GM23248 (cell line): Measurements from ENCODE around the gene TMEM151A. TPM values are rescaled to one million over a fixed set of nuclear protein-coding genes. Genes with fewer than 3 reads are reported as not detected.

Experiments
- DNase-seq: peaks from one replicate; pipeline ENCODE4 v3.0.0-alpha.2; 2015
- H2AFZ ChIP-seq: fragments of 200-600 bp; sonication (generic); 2 replicates; pipeline ENCODE4 v1.6.1; 2016; ENCODE audit warnings: antibody characterized with exemption
- H3F3A ChIP-seq: fragments of 200-600 bp; sonication (generic); 2 replicates; pipeline ENCODE4 v1.6.1; 2016; ENCODE audit warnings: mild to moderate bottlenecking, antibody characterized with exemption, mixed run types; ENCODE audit not compliant: insufficient read depth
- H3K27ac ChIP-seq: fragments of 200-600 bp; sonication (generic); 2 replicates; pipeline ENCODE4 v1.5.1; 2016; ENCODE audit warnings: mild to moderate bottlenecking
- H3K27me3 ChIP-seq: fragments of 200-600 bp; sonication (generic); replicated peaks from 2 replicates; pipeline ENCODE4 v1.6.1; 2016; ENCODE audit warnings: mild to moderate bottlenecking; ENCODE audit not compliant: insufficient read depth
- H3K36me3 ChIP-seq: fragments of 200-600 bp; sonication (generic); 2 replicates; pipeline ENCODE4 v1.6.1; 2016; ENCODE audit warnings: low read depth, mild to moderate bottlenecking
- H3K4me1 ChIP-seq: fragments of 200-600 bp; sonication (generic); 2 replicates; pipeline ENCODE4 v1.6.1; 2016; ENCODE audit warnings: mild to moderate bottlenecking; ENCODE audit not compliant: insufficient read depth
- H3K4me2 ChIP-seq: fragments of 200-600 bp; sonication (generic); one replicate; pipeline ENCODE4 v1.6.1; 2016; ENCODE audit warnings: mild to moderate bottlenecking; ENCODE audit not compliant: unreplicated experiment
- H3K4me3 ChIP-seq: fragments of 200-600 bp; sonication (generic); 2 replicates; pipeline ENCODE4 v1.5.1; 2016; ENCODE audit warnings: mild to moderate bottlenecking
- H3K79me2 ChIP-seq: fragments of 200-600 bp; sonication (generic); 2 replicates; pipeline ENCODE4 v1.6.1; 2016; ENCODE audit warnings: mild to moderate bottlenecking; ENCODE audit not compliant: insufficient read depth
- H3K9ac ChIP-seq: fragments of 200-600 bp; sonication (generic); 2 replicates; pipeline ENCODE4 v1.6.1; 2016; ENCODE audit warnings: mild to moderate bottlenecking
- H3K9me2 ChIP-seq: fragments of 200-600 bp; sonication (generic); 2 replicates; pipeline ENCODE4 v1.6.1; 2016; ENCODE audit warnings: mixed run types, mild to moderate bottlenecking, moderate library complexity; ENCODE audit not compliant: insufficient read depth
- H3K9me3 ChIP-seq: fragments of 200-600 bp; sonication (generic); one replicate; pipeline ENCODE4 v1.6.1; 2017; ENCODE audit warnings: low read depth
- H4K20me1 ChIP-seq: fragments of 200-600 bp; sonication (generic); 2 replicates; pipeline ENCODE4 v1.6.0; 2016; ENCODE audit not compliant: insufficient read depth
- EZH2 ChIP-seq: fragments of 200-600 bp; sonication (generic); IDR thresholded peaks from 2 replicates; pipeline ENCODE4 v1.6.1; 2018; ENCODE audit warnings: antibody characterized with exemption, mild to moderate bottlenecking; ENCODE audit not compliant: insufficient read depth, poor library complexity, severe bottlenecking
- EZH2phosphoT487 ChIP-seq: fragments of 200-600 bp; sonication (generic); IDR thresholded peaks from 2 replicates; pipeline ENCODE4 v1.6.1; 2018; ENCODE audit warnings: antibody characterized with exemption, moderate library complexity, mild to moderate bottlenecking, low read depth; ENCODE audit not compliant: insufficient read depth
- whole genome bisulfite sequencing, 2 experiments: methylation state at CpG; one replicate each; pipeline ENCODE4 v1.1.6; 2015 to 2017; ENCODE audit warnings: low lambda C conversion rate in 2 of 2, low coverage in 1 of 2; ENCODE audit errors: missing lambda C conversion rate in 2 of 2; 5-methylcytosine and 5-hydroxymethylcytosine counted together
- in situ Hi-C: fragments of 300-500 bp; cut with MboI; formaldehyde crosslinking; loops from 2 replicates; pipeline ENCODE4 v1.15.0; 2020
- polyA plus RNA-seq: library from polyadenylated mRNA; unstranded; fragments of >200 nt; fragmentation: Nextera tagmentation; extraction: Ambion mirVana; gene quantifications from 2 replicates; pipeline ENCODE4 v1.2.1, GENCODE V29; 2016
- total RNA-seq: library from RNA; depleted of rRNA; stranded (reverse); fragments of >200 nt; shearing (Covaris generic); gene quantifications from 2 replicates; pipeline ENCODE4 v1.2.3, GENCODE V29; 2014

The TMEM151A gene
- total and polyA plus RNA-seq, 2 experiments from 2014 or later: 0.19 to 0.54 TPM

GRCh38 chr11:66281776-66282467, 9.8 kb upstream of the TMEM151A start:
- no peak overlapping the region for H3K9ac ChIP-seq
- DNase-seq: no peak
- WGBS, 2 experiments: 18 to 28% methylated on average over 11 to 19 of the region's 20 CpGs
- H2AFZ ChIP-seq: no peak overlapping the region
- no peak overlapping the region for H3K27ac ChIP-seq
- H3K9me3 ChIP-seq: no peaks in the 10 kb centered on the region
- no peaks in the 10 kb centered on the region for H3K9me2 ChIP-seq
- H3F3A ChIP-seq: peaks cover 21% of the 10 kb centered on the region
- no peaks in the 10 kb centered on the region for H4K20me1 ChIP-seq
- no peak overlapping the region for H3K4me3 ChIP-seq
- H3K4me1 ChIP-seq: peaks cover under 1% of the 10 kb centered on the region; the same call in 1 of the 2 replicates
- in situ Hi-C loops: no loop called here
- no peak for TF ChIP-seq EZH2phosphoT487
- no peak for TF ChIP-seq EZH2
- no peak overlapping the region for H3K4me2 ChIP-seq
- no peaks in the 10 kb centered on the region for H3K27me3 ChIP-seq
- H3K79me2 ChIP-seq: peaks cover 24% of the 10 kb centered on the region
- H3K36me3 ChIP-seq: no peaks in the 10 kb centered on the region

- H3K9ac ChIP-seq: 0 out of 2 replicates have a peak overlapping the region, but pooled peaks have one; percentile 21
- peaks cover 32% of the 10 kb centered on the region for H3K79me2 ChIP-seq
- H4K20me1 ChIP-seq: no peaks in the 10 kb centered on the region
- H3K27me3 ChIP-seq: no peaks in the 10 kb centered on the region
- H3K4me3 ChIP-seq: no peak overlapping the region
- peaks cover 9% of the 10 kb centered on the region; the same call in 1 of the 2 replicates for H3K4me1 ChIP-seq
- H2AFZ ChIP-seq: no peak overlapping the region
- peaks cover 21% of the 10 kb centered on the region for H3F3A ChIP-seq
- no peaks in the 10 kb centered on the region for H3K9me2 ChIP-seq
- in situ Hi-C loops: no loop called here
- no peaks in the 10 kb centered on the region for H3K9me3 ChIP-seq
- TF ChIP-seq EZH2: no peak
- no peak for TF ChIP-seq EZH2phosphoT487
- peak overlapping the region; percentile 27; the same call in 1 of the 2 replicates for H3K27ac ChIP-seq
- peak; percentile 99 for DNase-seq
- WGBS, 2 experiments: 26 to 27% methylated on average over 19 to 21 of the region's 35 CpGs
- H3K4me2 ChIP-seq: no peak overlapping the region
- H3K36me3 ChIP-seq: no peaks in the 10 kb centered on the region
These were observed 8.9 kb upstream of the TMEM151A start for GRCh38 chr11:66282468-66283455.

GRCh38 chr11:66283461-66284105, 8.1 kb upstream of the TMEM151A start:
- no peak overlapping the region for H3K4me2 ChIP-seq
- H3F3A ChIP-seq: peaks cover 21% of the 10 kb centered on the region
- no peaks in the 10 kb centered on the region for H3K9me3 ChIP-seq
- H3K4me3 ChIP-seq: no peak overlapping the region
- H3K4me1 ChIP-seq: peaks cover 14% of the 10 kb centered on the region; the same call in 1 of the 2 replicates
- H3K9me2 ChIP-seq: no peaks in the 10 kb centered on the region
- in situ Hi-C loops: no loop called here
- H3K9ac ChIP-seq: no peak overlapping the region
- H2AFZ ChIP-seq: no peak overlapping the region
- H3K27ac ChIP-seq: no peak overlapping the region
- no peaks in the 10 kb centered on the region for H4K20me1 ChIP-seq
- DNase-seq: no peak
- 62 to 68% methylated on average over 2 to 13 of the region's 14 CpGs for WGBS, 2 experiments
- TF ChIP-seq EZH2phosphoT487 (no peak), EZH2 (no peak)
- H3K36me3 ChIP-seq: no peaks in the 10 kb centered on the region
- H3K79me2 ChIP-seq: peaks cover 41% of the 10 kb centered on the region
- no peaks in the 10 kb centered on the region for H3K27me3 ChIP-seq

GRCh38 chr11:66284526-66285078, 7.1 kb upstream of the TMEM151A start:
- H3K9me3 ChIP-seq: no peaks in the 10 kb centered on the region
- no peak overlapping the region for H3K9ac ChIP-seq
- no peak overlapping the region for H3K4me3 ChIP-seq
- H3K27me3 ChIP-seq: no peaks in the 10 kb centered on the region
- peaks cover 14% of the 10 kb centered on the region; the same call in 1 of the 2 replicates for H3K4me1 ChIP-seq
- H3K4me2 ChIP-seq: no peak overlapping the region
- TF ChIP-seq EZH2: no peak
- no peak for TF ChIP-seq EZH2phosphoT487
- no peaks in the 10 kb centered on the region for H3K9me2 ChIP-seq
- no peak overlapping the region for H2AFZ ChIP-seq
- WGBS, 2 experiments: 92 to 98% methylated on average over 16 of the region's 16 CpGs
- no peaks in the 10 kb centered on the region for H3K36me3 ChIP-seq
- H3K79me2 ChIP-seq: peaks cover 41% of the 10 kb centered on the region
- H3K27ac ChIP-seq: no peak overlapping the region
- peaks cover 21% of the 10 kb centered on the region for H3F3A ChIP-seq
- no peak for DNase-seq
- H4K20me1 ChIP-seq: no peaks in the 10 kb centered on the region
- in situ Hi-C loops: no loop called here
